ENCODE data around the gene NCOA3.
A peak's percentile ranks its signal among the peaks of the same experiment; 100 is the strongest.

The NCOA3 gene

GRCh38 chr20:47668313-47669151 lies 166.8 kb downstream of the NCOA3 start:
- no peaks in the 10 kb centered on the region for H3K36me3 ChIP-seq (ENCODE audit: insufficient read depth, low read depth, low read length)
- peaks cover 3% of the 10 kb centered on the region for H3K4me1 ChIP-seq (ENCODE audit: insufficient read depth, low read length)
- H3K9ac ChIP-seq (ENCODE audit: low read depth, low read length), result no peak overlapping the region
- H3K4me3 ChIP-seq (ENCODE audit: low read length), result no peak overlapping the region
- no peaks in the 10 kb centered on the region for H3K9me3 ChIP-seq (ENCODE audit: insufficient read depth, low read depth, low read length)
- no peaks in the 10 kb centered on the region for H3K27me3 ChIP-seq (ENCODE audit: insufficient read depth, low read length)
- no peak overlapping the region for H3K27ac ChIP-seq (ENCODE audit: low read length)

GRCh38 chr20:47669152-47669425 lies 167.4 kb downstream of the NCOA3 start:
- Histone ChIP-seq H3K27ac (ENCODE audit: low read length) (no peak overlapping the region), H3K9me3 (ENCODE audit: insufficient read depth, low read depth, low read length) (no peaks in the 10 kb centered on the region), H3K36me3 (ENCODE audit: insufficient read depth, low read depth, low read length) (no peaks in the 10 kb centered on the region), H3K27me3 (ENCODE audit: insufficient read depth, low read length) (no peaks in the 10 kb centered on the region), H3K4me3 (ENCODE audit: low read length) (no peak overlapping the region), H3K4me1 (ENCODE audit: insufficient read depth, low read length) (peaks cover 2% of the 10 kb centered on the region), H3K9ac (ENCODE audit: low read depth, low read length) (no peak overlapping the region)

GRCh38 chr20:47669489-47669888 lies 167.8 kb downstream of the NCOA3 start:
- no peak overlapping the region for H3K9ac ChIP-seq (ENCODE audit: low read depth, low read length)
- no peak overlapping the region for H3K27ac ChIP-seq (ENCODE audit: low read length)
- H3K4me3 ChIP-seq (ENCODE audit: low read length), result no peak overlapping the region
- H3K36me3 ChIP-seq (ENCODE audit: insufficient read depth, low read depth, low read length), result no peaks in the 10 kb centered on the region
- H3K4me1 ChIP-seq (ENCODE audit: insufficient read depth, low read length), result no peaks in the 10 kb centered on the region; the same call in 1 of the 2 replicates
- no peaks in the 10 kb centered on the region for H3K27me3 ChIP-seq (ENCODE audit: insufficient read depth, low read length)
- no peaks in the 10 kb centered on the region for H3K9me3 ChIP-seq (ENCODE audit: insufficient read depth, low read depth, low read length)

GRCh38 chr20:47669927-47670890 lies 168.5 kb downstream of the NCOA3 start:
- H3K9ac ChIP-seq (ENCODE audit: low read depth, low read length), result no peak overlapping the region
- no peaks in the 10 kb centered on the region for H3K36me3 ChIP-seq (ENCODE audit: insufficient read depth, low read depth, low read length)
- H3K27me3 ChIP-seq (ENCODE audit: insufficient read depth, low read length), result no peaks in the 10 kb centered on the region
- H3K4me1 ChIP-seq (ENCODE audit: insufficient read depth, low read length), result no peaks in the 10 kb centered on the region
- H3K4me3 ChIP-seq (ENCODE audit: low read length), result no peak overlapping the region
- no peak overlapping the region for H3K27ac ChIP-seq (ENCODE audit: low read length)
- no peaks in the 10 kb centered on the region for H3K9me3 ChIP-seq (ENCODE audit: insufficient read depth, low read depth, low read length)

DNA sequence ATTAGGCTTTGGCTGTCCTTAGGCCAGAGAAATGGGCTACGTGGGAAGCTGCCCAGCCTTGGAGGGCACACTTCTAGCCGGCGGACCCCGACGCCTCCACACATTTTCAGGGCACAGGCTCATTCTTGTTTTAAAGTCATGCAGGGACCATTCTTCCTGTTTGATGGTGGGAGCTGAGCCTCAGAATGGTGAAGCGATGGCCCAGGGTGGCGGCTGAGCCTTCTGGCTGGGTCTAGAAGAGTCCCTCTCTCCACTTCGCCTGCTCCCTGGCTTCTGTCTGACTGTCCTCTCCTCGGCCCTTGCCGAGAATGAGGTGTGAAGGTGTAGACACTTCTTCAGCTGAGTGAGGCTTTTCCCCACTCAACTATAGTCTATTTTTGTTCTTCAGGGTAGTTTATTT lies 169.2 kb downstream of the NCOA3 start:
- H3K4me1 ChIP-seq (ENCODE audit: insufficient read depth, low read length), result no peaks in the 10 kb centered on the region
- no peak overlapping the region for H3K9ac ChIP-seq (ENCODE audit: low read depth, low read length)
- no peak overlapping the region for H3K27ac ChIP-seq (ENCODE audit: low read length)
- H3K27me3 ChIP-seq (ENCODE audit: insufficient read depth, low read length), result no peaks in the 10 kb centered on the region
- H3K4me3 ChIP-seq (ENCODE audit: low read length), result no peak overlapping the region
- H3K9me3 ChIP-seq (ENCODE audit: insufficient read depth, low read depth, low read length), result no peaks in the 10 kb centered on the region
- H3K36me3 ChIP-seq (ENCODE audit: insufficient read depth, low read depth, low read length), result no peaks in the 10 kb centered on the region

GRCh38 chr20:47672166-47672565 lies 170.5 kb downstream of the NCOA3 start:
- H3K36me3 ChIP-seq (ENCODE audit: insufficient read depth, low read depth, low read length), result no peaks in the 10 kb centered on the region
- H3K4me1 ChIP-seq (ENCODE audit: insufficient read depth, low read length), result no peaks in the 10 kb centered on the region
- H3K27ac ChIP-seq (ENCODE audit: low read length), result no peak overlapping the region
- no peaks in the 10 kb centered on the region for H3K27me3 ChIP-seq (ENCODE audit: insufficient read depth, low read length)
- H3K9ac ChIP-seq (ENCODE audit: low read depth, low read length), result no peak overlapping the region
- no peaks in the 10 kb centered on the region for H3K9me3 ChIP-seq (ENCODE audit: insufficient read depth, low read depth, low read length)
- H3K4me3 ChIP-seq (ENCODE audit: low read length), result no peak overlapping the region

- Histone ChIP-seq H3K27ac (ENCODE audit: low read length) (no peak overlapping the region), H3K4me3 (ENCODE audit: low read length) (no peak overlapping the region), H3K4me1 (ENCODE audit: insufficient read depth, low read length) (no peaks in the 10 kb centered on the region), H3K9me3 (ENCODE audit: insufficient read depth, low read depth, low read length) (no peaks in the 10 kb centered on the region), H3K27me3 (ENCODE audit: insufficient read depth, low read length) (no peaks in the 10 kb centered on the region), H3K36me3 (ENCODE audit: insufficient read depth, low read depth, low read length) (no peaks in the 10 kb centered on the region), H3K9ac (ENCODE audit: low read depth, low read length) (no peak overlapping the region)
Measured at GRCh38 chr20:47672886-47673670, 171.4 kb downstream of the NCOA3 start.

DNA sequence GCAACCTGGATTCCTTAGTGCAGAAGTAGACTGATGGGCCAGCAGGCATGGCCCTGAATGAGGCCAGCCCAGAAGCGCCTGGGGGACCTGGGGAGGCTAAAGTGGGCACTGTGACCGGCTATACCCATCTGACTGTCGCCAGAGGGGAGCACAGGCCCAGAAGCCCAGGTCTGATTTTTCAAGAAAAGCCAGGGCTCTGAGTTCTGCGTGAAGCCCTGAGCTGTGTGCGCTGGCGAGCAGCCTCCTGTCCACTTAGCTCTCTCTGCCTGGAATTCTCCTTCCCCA lies 171.9 kb downstream of the NCOA3 start:
- H3K9ac ChIP-seq (ENCODE audit: low read depth, low read length), result no peak overlapping the region
- H3K36me3 ChIP-seq (ENCODE audit: insufficient read depth, low read depth, low read length), result no peaks in the 10 kb centered on the region
- no peaks in the 10 kb centered on the region for H3K27me3 ChIP-seq (ENCODE audit: insufficient read depth, low read length)
- H3K4me3 ChIP-seq (ENCODE audit: low read length), result no peak overlapping the region
- H3K4me1 ChIP-seq (ENCODE audit: insufficient read depth, low read length), result no peaks in the 10 kb centered on the region
- H3K27ac ChIP-seq (ENCODE audit: low read length), result no peak overlapping the region
- H3K9me3 ChIP-seq (ENCODE audit: insufficient read depth, low read depth, low read length), result no peaks in the 10 kb centered on the region

DNA sequence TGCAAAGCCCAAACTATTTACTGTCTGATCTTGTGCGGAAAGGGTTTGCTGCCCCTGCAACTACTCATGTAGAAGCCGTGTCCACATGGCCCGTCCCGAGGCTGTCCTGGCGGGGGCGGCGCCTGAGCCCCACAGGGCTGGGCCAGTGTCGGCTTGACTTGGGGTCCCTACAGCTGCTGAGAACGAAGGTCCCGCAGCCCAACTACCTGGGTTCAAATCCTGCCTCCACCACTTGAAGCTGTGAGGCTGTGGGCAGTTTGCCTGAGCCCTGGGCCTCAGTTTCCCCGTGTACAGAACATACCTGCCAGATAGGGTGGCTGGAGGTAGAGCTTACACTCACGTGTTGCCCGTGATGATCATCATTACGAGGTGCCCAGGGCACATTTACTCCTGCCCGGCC lies 172.5 kb downstream of the NCOA3 start:
- H3K9me3 ChIP-seq (ENCODE audit: insufficient read depth, low read depth, low read length), result no peaks in the 10 kb centered on the region
- no peaks in the 10 kb centered on the region for H3K36me3 ChIP-seq (ENCODE audit: insufficient read depth, low read depth, low read length)
- H3K4me1 ChIP-seq (ENCODE audit: insufficient read depth, low read length), result no peaks in the 10 kb centered on the region
- no peaks in the 10 kb centered on the region for H3K27me3 ChIP-seq (ENCODE audit: insufficient read depth, low read length)
- H3K27ac ChIP-seq (ENCODE audit: low read length), result no peak overlapping the region
- H3K9ac ChIP-seq (ENCODE audit: low read depth, low read length), result no peak overlapping the region
- H3K4me3 ChIP-seq (ENCODE audit: low read length), result no peak overlapping the region

DNA sequence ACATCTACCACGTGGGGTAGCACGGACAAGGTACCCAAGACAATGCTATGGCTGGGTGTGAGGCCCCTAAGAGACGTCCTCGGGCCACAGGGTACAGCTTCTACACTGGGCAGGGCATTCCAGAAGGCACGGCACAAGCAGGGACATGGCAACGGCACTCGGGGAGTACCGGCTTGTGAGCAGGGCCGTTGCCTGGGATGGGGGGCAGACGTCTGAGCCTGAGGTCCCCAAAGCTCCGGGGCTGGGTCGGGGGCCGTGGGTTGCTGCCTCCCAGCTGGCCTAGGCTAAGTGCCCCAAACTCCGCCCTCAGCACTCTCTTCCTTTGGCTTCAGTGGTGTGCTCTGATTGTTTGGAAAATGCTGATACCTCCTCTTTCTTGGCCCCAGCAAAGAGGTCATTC lies 173.0 kb downstream of the NCOA3 start:
- no peaks in the 10 kb centered on the region for H3K9me3 ChIP-seq (ENCODE audit: insufficient read depth, low read depth, low read length)
- H3K36me3 ChIP-seq (ENCODE audit: insufficient read depth, low read depth, low read length), result no peaks in the 10 kb centered on the region
- no peak overlapping the region for H3K9ac ChIP-seq (ENCODE audit: low read depth, low read length)
- peak overlapping the region; percentile 17 for H3K27ac ChIP-seq (ENCODE audit: low read length)
- H3K27me3 ChIP-seq (ENCODE audit: insufficient read depth, low read length), result no peaks in the 10 kb centered on the region
- H3K4me1 ChIP-seq (ENCODE audit: insufficient read depth, low read length), result no peaks in the 10 kb centered on the region
- H3K4me3 ChIP-seq (ENCODE audit: low read length), result no peak overlapping the region

DNA sequence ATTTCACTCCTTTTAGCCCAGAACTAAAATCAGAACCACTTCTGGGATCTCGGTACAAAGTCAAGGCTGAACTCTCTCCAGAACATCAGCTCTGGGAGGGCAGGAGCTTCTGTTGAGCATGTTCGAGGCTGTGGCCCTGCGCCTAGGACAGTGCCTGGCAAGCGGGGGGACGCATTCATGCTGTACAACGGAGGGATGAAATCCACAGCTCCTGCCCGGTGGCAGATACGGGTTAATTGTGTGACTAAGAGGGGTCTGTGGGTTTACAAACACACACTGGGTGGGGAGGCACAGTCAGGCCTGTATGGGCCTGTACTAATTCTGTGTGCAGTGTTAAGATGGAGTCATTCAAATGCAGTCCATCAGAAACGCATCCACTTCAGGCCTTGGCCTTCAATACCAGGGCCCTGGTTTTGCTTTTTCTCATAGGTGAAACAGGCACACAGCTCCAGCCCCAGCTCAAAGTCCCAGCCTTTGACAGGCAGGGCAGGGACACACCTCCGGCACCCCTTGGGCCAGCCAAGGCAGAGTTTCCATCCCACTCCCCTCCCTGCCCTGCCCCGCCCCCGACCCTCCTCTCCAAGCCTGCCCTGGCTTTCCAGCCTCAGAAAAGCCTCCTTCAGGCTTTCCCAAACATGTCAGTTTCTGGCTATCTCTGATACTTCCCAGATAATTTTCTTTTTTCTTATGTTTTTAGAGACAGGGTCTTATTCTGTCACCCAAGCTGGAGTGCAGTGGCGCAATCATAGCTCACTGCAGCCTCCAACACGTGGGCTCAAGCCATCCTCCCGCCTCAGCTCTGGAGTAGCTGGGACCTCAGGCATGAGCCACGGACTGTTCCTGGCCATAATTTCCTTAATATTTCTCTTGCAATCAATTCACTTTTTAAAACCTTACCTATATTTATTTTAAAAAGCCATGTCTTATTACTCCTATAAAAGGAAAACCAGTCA lies 173.8 kb downstream of the NCOA3 start:
- H3K36me3 ChIP-seq (ENCODE audit: insufficient read depth, low read depth, low read length), result no peaks in the 10 kb centered on the region
- peak overlapping the region; percentile 17 for H3K27ac ChIP-seq (ENCODE audit: low read length)
- H3K27me3 ChIP-seq (ENCODE audit: insufficient read depth, low read length), result no peaks in the 10 kb centered on the region
- no peak overlapping the region for H3K9ac ChIP-seq (ENCODE audit: low read depth, low read length)
- no peaks in the 10 kb centered on the region for H3K4me1 ChIP-seq (ENCODE audit: insufficient read depth, low read length)
- no peaks in the 10 kb centered on the region for H3K9me3 ChIP-seq (ENCODE audit: insufficient read depth, low read depth, low read length)
- H3K4me3 ChIP-seq (ENCODE audit: low read length), result no peak overlapping the region
